ENCODE measurements around the gene GRB10. TPM values are rescaled to one million over a fixed set of nuclear protein-coding genes. Genes with fewer than 3 reads are reported as not detected.

GRB10 gene
- total RNA-seq, 4 donors from 2014 or later, result 3.5 to 35.1 (median 9.2) TPM

- DNase-seq, result no peak
- WGBS, 2 donors, result 52 to 63% methylated on average over 8 of the region's 8 CpGs
- TF ChIP-seq CTCF (IDR thresholded peaks at IDR 0.05), result no peak
- no peak for TF ChIP-seq POLR2A (IDR thresholded peaks at IDR 0.05)
- Histone ChIP-seq H3K36me3 (no peaks in the 10 kb centered on the region), H3K27me3 (peaks cover 0 to under 1% (median 0%) of the 10 kb centered on the region in 4 donors), H3K4me1 (peaks cover 0 to 6% (median 0%) of the 10 kb centered on the region in 3 donors), H3K4me3 (no peak overlapping the region), H3K27ac (no peak overlapping the region), H3K9me3 (no peaks in the 10 kb centered on the region)
- intact Hi-C loops (cut with DNase I), result no loop called here
Observed at GRCh38 chr7:50826371-50827172, 43.9 kb upstream of the GRB10 start.

GRCh38 chr7:50825465-50825864 lies 42.8 kb upstream of the GRB10 start:
- no peak for TF ChIP-seq CTCF (IDR thresholded peaks at IDR 0.05)
- TF ChIP-seq POLR2A (IDR thresholded peaks at IDR 0.05), result no peak
- Histone ChIP-seq H3K27ac (no peak overlapping the region), H3K4me1 (peaks cover 0 to 6% (median 0%) of the 10 kb centered on the region in 3 donors), H3K36me3 (no peaks in the 10 kb centered on the region), H3K4me3 (no peak overlapping the region), H3K27me3 (peaks cover 0 to 4% (median 0%) of the 10 kb centered on the region in 4 donors), H3K9me3 (no peaks in the 10 kb centered on the region)
- WGBS, 2 donors, result 78 to 81% methylated on average over 7 of the region's 7 CpGs
- intact Hi-C loops (cut with DNase I), result no loop called here
- no peak for DNase-seq

GRCh38 chr7:50824882-50825281 lies 42.2 kb upstream of the GRB10 start:
- no peaks in the 10 kb centered on the region for H3K36me3 ChIP-seq
- intact Hi-C loops (cut with DNase I), result no loop called here
- no peaks in the 10 kb centered on the region for H3K9me3 ChIP-seq
- TF ChIP-seq POLR2A (IDR thresholded peaks at IDR 0.05) (no peak), CTCF (IDR thresholded peaks at IDR 0.05) (no peak)
- H3K27me3 ChIP-seq, result peaks cover 0 to 4% (median 0%) of the 10 kb centered on the region in 4 donors
- no peak for DNase-seq
- H3K4me3 ChIP-seq, result no peak overlapping the region
- no peak overlapping the region for H3K27ac ChIP-seq
- 59 to 68% methylated on average over 4 of the region's 4 CpGs for WGBS, 2 donors
- H3K4me1 ChIP-seq, result peaks cover 0 to 6% (median 0%) of the 10 kb centered on the region in 3 donors

- Histone ChIP-seq H3K27ac (no peak overlapping the region), H3K36me3 (no peaks in the 10 kb centered on the region), H3K27me3 (peaks cover 0 to 4% (median 0%) of the 10 kb centered on the region in 4 donors), H3K4me1 (peaks cover 0 to 6% (median 0%) of the 10 kb centered on the region in 3 donors), H3K4me3 (no peak overlapping the region), H3K9me3 (no peaks in the 10 kb centered on the region)
- DNase-seq, result no peak
- intact Hi-C loops (cut with DNase I), result no loop called here
- 84% methylated on average over 4 to 5 of the region's 5 CpGs for WGBS, 2 donors
- no peak for TF ChIP-seq POLR2A (IDR thresholded peaks at IDR 0.05)
- TF ChIP-seq CTCF (IDR thresholded peaks at IDR 0.05), result no peak
Observed at GRCh38 chr7:50822706-50823105, 40.0 kb upstream of the GRB10 start.

- Histone ChIP-seq H3K36me3 (no peaks in the 10 kb centered on the region), H3K27ac (no peak overlapping the region), H3K4me1 (peaks cover 0 to 6% (median 0%) of the 10 kb centered on the region in 3 donors), H3K9me3 (no peaks in the 10 kb centered on the region), H3K27me3 (peaks cover 0 to 4% (median 0%) of the 10 kb centered on the region in 4 donors), H3K4me3 (no peak overlapping the region)
- intact Hi-C loops (cut with DNase I), result no loop called here
- WGBS, 2 donors, result 66 to 74% methylated on average over 5 of the region's 5 CpGs
- no peak for DNase-seq
- TF ChIP-seq CTCF (IDR thresholded peaks at IDR 0.05) (no peak), POLR2A (IDR thresholded peaks at IDR 0.05) (no peak)
Observed at GRCh38 chr7:50822110-50822509, 39.4 kb upstream of the GRB10 start.
